Activated T-cell treated with anti-CD3 and anti-CD28 coated beads, Interleukin-2, amount 50 U/mL, for 1 hour (primary cell): ENCODE data around the gene FXYD6.

Experiments
- DNase-seq: peaks from one replicate; pipeline ENCODE4 v3.0.0-alpha.2; 2020

The FXYD6 gene

GRCh38 chr11:117883063-117883462, 6.6 kb upstream of the FXYD6 start:
- DNase-seq: no peak

DNA sequence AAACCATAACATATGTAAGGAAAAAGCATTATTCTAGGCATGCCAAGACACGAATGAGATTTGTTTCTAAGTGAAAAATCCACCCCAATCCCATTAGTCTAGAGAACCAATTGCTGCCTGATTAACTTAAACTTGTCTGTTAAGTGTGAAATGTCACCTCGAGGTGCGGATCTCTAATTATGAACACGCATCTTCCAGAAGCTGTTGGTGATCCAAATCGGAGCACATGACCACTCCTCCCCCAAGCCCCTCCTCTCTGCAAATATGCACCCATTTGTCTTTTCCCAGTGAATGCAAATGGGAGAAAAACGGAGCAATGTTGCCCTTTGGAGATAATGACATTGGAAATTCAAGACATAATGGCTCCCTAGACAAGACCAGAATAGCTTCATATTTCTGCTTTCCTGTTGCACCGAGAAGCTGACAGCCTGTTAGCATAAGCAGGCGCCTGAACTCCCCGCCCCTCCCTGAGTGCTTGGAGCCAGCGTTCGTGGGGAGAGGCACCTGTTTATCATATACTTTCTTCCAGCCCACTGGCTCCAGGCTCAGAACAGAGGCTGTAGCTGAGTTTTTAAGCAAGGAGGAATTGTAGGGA, 6.0 kb upstream of the FXYD6 start:
- DNase-seq: no peak

- DNase-seq: no peak
Observed at GRCh38 chr11:117881217-117881616, 4.8 kb upstream of the FXYD6 start.

DNA sequence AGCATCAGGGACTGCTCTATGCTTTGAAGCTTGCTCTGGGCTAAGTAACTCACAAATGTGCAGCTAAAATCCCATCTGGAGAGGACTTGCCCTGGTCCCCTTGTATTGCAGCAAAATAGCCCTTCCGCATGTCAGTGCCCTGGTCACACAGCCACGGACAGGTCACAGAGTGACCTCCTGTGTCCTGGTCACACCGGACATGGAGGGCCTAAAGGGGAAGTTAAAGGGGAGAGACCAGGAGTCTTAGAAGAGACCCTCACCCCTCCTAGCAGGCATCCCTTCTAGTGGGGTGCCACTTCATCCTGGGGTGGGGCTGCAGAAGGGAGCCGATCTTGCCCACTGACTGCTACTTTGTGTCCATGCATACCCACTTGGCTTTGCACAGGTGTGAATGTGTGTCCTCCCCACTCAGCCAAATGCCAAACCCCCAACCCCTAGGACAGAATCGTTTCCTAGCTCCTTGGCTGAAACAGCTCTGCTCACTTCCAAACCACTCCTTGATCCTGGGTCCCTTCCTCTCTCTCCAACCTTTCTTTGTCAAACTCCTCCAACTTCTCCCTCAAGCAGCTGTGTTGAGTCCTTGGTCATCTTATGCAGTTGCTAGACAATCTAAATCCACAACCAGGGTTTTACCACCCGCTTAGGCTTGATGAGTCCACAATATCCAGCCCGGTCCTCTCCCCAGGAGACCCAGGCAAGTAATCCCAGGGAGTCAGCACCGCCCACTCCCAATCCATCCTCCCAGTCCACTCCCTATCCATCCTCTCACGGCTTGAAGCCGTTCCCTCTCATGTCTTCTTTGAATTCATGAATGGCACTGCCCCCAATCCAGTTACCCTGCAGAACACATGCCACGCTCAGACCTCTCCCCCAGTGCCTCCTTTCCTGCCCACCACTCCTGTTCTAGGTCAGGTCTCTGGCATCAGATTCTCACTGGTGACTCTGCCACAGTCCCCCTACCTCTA, 3.3 kb upstream of the FXYD6 start:
- no peak for DNase-seq

GRCh38 chr11:117878939-117879475, 2.5 kb upstream of the FXYD6 start:
- DNase-seq: no peak

DNA sequence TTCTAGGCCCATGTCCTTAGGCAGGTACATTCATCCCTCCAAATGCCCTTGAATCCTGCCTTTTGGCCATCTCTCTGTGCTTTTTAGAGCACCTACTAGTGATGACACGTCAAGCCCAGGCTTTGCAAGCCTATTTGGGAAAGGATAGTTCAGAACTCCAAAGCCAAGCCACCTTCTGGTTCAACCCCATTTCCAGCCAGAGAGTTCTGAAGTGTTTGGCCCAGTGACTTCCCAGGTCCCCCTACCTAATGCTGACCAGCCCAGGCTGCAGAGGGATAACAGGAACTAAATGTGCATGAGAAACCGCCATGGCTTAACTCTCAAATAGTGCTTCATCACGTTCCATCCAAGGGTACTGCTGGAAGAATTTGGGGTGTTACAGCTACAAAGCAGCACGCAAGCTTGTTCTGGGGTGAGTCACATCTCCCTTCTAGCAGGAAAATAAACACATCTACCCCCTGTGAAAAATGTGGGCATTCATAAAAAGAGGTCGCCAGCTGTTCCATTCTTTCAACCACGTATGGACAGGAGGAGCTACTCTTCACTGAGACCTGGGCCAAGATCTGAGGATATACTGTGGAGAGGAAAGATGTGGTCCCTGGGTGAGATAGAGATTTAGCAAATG, 2.0 kb upstream of the FXYD6 start:
- DNase-seq: no peak

DNA sequence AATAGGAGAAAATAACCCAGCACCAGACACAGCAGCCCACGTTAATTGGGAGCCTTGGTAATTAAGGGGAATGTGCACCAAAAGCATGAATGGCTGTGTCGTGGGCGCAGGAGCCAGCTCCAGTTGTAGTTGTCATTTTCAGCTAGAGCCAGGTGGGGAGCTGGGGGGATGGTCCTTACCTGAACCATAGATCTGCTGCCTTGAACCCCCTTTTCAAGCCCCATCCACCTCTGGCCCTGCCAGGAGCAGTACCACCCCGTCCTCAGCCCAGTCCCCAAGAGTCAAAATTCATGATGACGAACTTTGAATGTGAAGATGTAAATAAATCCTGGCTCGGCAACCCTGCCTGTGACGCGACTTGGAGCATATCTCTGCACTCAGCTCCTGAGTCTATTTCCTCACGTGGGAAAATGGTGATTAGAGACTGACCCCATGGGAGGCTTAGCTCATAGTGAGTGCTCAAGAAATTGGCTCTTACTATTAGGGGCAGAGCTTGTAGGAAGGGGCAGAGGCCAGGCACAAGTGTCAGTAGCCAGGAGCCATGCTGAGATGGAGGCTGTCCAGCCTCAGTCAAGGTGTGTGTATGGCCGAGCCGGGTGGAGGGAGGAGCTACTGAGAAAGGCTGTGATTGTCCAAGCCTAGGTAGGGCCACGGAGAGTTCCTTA, 794 bp upstream of the FXYD6 start:
- no peak for DNase-seq

DNA sequence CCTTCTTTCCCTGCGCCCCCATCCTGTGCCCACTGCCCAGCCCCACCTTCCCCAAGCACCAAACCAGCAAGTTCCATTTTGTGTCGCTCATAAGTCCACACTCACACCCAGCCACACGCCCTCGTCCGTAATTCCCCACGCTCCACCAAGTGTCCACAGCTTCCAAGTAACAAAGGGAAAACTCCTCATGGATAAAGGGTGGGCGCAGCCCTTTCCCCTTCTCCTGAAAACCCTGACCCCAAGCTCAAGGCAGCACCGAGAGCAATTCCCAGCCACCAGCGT, 458 bp downstream of the FXYD6 start:
- DNase-seq: no peak

DNA sequence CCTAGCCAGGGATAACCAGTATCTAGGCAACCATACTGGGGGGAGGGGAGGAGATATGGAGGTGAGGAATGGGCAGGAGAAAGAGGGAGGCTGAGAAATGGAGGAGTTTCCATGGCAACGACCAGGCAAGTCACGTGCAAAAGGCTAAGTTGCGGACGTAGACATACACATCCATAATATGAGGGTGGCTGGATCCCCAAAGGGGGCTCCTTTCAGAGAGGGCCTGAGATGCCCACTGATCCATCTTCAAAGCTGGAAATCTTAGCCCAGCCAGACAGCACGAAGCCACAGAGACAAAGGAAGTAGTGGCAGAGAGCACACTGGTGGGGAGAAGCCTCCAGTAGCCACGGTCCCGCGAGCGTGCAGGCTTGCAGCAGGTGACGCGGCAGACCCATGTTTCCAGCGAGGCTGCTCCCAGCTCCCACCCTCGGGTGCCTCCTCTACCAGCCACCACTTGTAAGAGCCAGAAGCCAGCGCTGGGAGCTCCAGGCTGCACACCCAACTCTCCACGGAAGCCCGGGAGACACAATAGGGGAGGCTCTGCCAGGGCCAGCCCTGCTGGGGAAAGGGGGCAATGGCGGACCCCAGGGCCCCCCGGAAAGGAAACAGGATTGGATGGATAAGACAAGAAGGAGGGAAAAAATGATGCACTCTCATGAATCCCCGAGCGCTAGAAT, 938 bp downstream of the FXYD6 start:
- DNase-seq: peak; percentile 46

GRCh38 chr11:117874910-117875381, 1.5 kb downstream of the FXYD6 start:
- DNase-seq: no peak

- DNase-seq: no peak
Observed at GRCh38 chr11:117874253-117874909, 2.1 kb downstream of the FXYD6 start.

DNA sequence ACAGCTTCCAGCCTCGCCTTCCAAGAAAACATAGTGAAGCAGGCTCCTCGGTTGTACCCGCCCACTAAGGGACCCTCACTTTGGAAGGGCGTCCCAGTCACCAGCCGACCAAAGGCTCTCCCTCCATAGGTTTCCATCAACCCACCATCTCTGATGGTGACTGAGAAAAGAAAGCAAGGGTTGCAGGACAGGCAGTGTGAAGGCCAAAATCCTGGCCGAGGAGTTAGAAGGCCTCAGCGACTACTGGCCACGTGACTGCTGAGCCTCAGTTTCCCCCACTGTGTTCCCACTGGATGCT, 2.7 kb downstream of the FXYD6 start:
- no peak for DNase-seq

GRCh38 chr11:117872975-117873827, 3.3 kb downstream of the FXYD6 start:
- no peak for DNase-seq

- no peak for DNase-seq
Observed at GRCh38 chr11:117872420-117872961, 4.0 kb downstream of the FXYD6 start.

GRCh38 chr11:117871784-117872183, 4.7 kb downstream of the FXYD6 start:
- no peak for DNase-seq

DNA sequence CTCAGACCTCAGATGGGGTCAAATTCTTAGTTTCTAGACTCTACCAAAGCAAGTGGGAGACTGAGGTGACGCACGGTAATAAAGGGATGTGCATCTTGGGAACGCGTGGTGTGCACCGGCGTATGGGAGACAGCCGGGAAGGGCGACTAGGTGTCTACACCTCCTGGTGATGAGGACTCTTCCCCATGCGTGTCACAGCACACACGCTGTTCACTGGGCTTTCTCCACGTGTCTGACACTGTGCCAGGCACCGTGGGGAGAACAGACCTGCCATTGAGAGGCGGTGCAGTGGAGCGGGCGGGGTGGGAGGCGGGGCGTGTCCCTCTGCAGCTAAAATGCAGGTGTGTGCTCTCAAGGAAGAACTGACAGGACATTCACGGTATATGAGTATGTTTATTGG, 5.3 kb downstream of the FXYD6 start:
- DNase-seq: no peak

DNA sequence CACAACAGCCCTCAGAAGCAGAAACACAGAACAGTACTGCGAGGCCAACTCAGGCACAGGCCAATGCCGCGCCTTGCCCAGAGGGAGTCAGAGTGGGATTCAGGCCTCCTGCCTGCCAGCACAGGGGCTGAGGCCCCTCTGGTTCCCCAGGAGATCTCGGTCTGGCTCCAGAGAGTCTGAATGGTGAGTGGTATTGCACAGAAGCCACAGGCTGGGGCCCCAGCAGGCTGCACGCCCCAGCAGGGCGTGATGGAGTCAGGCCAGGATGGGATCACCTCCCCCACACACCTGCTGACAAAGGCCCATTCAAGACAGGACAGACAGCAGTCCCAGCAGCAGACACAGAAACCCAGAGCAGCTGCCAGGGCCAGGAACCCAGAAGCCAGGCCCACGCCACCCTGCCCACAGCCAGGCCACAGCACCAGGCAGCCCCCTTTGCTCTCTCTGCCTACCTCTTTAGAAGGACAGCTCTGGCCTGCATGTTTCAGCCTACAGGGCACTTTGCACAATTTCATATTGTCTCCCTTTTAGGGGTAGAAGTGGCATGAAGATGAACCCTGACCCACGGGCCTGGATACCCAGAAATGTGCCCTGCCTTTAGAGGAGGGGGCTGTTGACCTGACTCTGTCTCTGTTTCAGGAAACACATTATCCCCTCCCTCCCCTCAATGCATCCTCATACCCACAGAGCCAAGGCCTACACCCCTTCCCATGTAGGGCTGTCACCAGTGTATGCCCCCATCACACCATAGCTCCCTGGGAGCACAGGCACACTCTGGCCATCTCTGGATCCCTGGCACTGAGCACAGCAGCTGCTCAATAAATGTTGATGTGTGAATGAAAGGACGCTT, 6.1 kb downstream of the FXYD6 start:
- DNase-seq: no peak

DNA sequence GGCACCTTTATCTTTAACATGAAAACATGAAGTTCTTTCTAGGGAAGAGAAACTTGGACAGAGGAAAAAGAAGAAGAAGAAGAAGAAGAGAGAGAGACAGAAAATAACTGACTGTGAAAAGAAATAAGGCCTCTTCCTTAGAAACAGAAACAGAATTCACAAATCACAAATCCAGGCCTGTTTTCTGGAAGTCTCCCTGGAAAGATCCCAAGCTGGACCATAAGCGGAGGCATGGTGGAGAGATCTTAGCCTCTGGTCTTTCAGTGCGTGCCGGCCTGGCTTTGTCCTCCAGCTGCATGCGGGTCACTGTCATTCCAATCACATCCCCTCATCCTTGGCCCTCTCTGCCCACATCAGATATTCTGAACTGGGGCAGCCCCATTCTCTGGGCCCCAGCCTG, 6.9 kb downstream of the FXYD6 start:
- no peak for DNase-seq

GRCh38 chr11:117868815-117869561, 7.5 kb downstream of the FXYD6 start:
- DNase-seq: no peak
